Vagina (tissue), 2 donors: ENCODE measurements around the gene MARCHF3. TPM values are rescaled to one million over a fixed set of nuclear protein-coding genes. Genes with fewer than 3 reads are reported as not detected.

Experiments used
- DNase-seq, 2 donors: peaks; one replicate each; pipeline ENCODE4 v3.0.0-alpha.2; 2017; ENCODE audit errors: extremely low spot score in 2 of 2
- H3K27ac ChIP-seq: fragments of 200-600 bp; sonication (generic); one replicate; pipeline ENCODE4 v1.5.1; 2019
- H3K27me3 ChIP-seq: fragments of 200-600 bp; sonication (generic); one replicate; pipeline ENCODE4 v1.5.1; 2019
- H3K36me3 ChIP-seq, 2 donors: fragments of 200-600 bp; sonication (generic); one replicate each; pipeline ENCODE4 v1.5.1; 2017 to 2019
- H3K4me1 ChIP-seq: fragments of 200-600 bp; sonication (generic); one replicate; pipeline ENCODE4 v1.5.1; 2019
- H3K4me3 ChIP-seq, 2 donors: fragments of 200-600 bp; sonication (generic); 1 replicate in 1 of 2; 2 replicates in 1 of 2; pipeline ENCODE4 v1.5.1; 2016 to 2019
- H3K9me3 ChIP-seq: fragments of 200-600 bp; sonication (generic); one replicate; pipeline ENCODE4 v1.5.1; 2019
- POLR2A ChIP-seq, 2 donors: fragments of 450-650 bp; IDR thresholded peaks; one replicate each; pipeline ENCODE4 v1.6.1; 2017; ENCODE audit warnings: antibody characterized with exemption in 2 of 2, mild to moderate bottlenecking in 2 of 2, moderate library complexity in 2 of 2
- POLR2AphosphoS5 ChIP-seq, 2 donors: sonication (generic); formaldehyde crosslinking; IDR thresholded peaks; one replicate each; pipeline ENCODE4 v1.9.0; 2017; ENCODE audit warnings: antibody characterized with exemption in 2 of 2, mild to moderate bottlenecking in 2 of 2, low read depth in 1 of 2; ENCODE audit not compliant: insufficient read depth in 1 of 2
- intact Hi-C: fragments of 100-400 bp; cut with DNase I; formaldehyde crosslinking; loops from one replicate; pipeline ENCODE4 v1.15.1; 2023
- total RNA-seq: library from RNA; depleted of rRNA; stranded (reverse); fragments of >200 nt; gene quantifications from one replicate; pipeline ENCODE4 v1.2.3, GENCODE V29; 2016
- TF ChIP-seq, protein P1 (sequence below), 3 experiments: fragments of 450-650 bp in 2 of 3; fragments of 200-600 bp in 1 of 3; sonication (generic) in 1 of 3; IDR thresholded peaks; one replicate each; pipeline ENCODE4 v1.5.1; 2017 to 2019; ENCODE audit warnings: antibody characterized with exemption in 3 of 3, mild to moderate bottlenecking in 2 of 3, moderate library complexity in 2 of 3

Gene MARCHF3
- total RNA-seq, 1 donor from 2014 or later, result 2.0 TPM

DNA sequence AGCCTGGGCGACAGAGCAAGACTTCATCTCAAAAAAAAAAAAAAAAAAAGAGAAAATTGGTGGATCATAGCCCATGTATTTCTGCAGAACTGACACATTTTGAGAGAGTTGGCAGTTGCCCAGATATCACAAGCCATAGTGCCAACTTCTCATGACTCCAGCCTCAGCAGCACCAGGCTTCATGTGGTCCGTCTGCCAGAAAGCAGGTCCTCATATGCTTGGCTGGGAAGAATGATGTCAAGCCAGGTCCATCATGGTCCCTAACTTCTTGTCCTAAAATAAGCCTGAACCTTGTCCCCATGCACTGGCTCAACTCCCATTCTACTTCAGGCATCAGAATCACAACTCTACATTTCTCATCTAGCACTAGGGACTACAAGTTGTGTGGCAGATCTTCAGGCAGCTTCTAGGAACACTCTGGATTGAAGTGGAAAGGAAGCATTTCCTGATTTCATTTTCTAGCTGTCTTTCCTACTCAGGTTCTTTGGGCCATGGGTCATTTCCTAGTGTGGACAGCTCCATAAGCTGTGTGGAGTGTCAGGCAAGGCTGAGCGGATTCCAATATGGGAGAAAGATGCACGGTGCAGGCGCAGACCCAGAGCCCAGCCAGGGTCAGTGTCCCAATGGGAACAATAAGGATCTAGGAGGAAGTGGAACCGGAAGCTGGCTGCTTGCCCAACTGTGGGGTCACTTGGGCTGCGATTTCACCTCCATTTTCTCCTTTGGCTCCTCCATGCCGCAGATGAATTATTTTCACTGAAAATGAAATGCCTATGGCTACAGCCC is 163.3 kb downstream of the MARCHF3 start:
- TF ChIP-seq POLR2A (IDR thresholded peaks at IDR 0.05), result no peak

GRCh38 chr5:126865299-126865698 is 165.1 kb downstream of the MARCHF3 start:
- Histone ChIP-seq H3K4me1 (peaks cover 9% of the 10 kb centered on the region), H3K9me3 (no peaks in the 10 kb centered on the region), H3K27ac (no peak overlapping the region), H3K36me3 (no peaks in the 10 kb centered on the region), H3K27me3 (no peaks in the 10 kb centered on the region), H3K4me3 (no peak overlapping the region)
- intact Hi-C loops, result no loop called here
- DNase-seq, result no peak
- no peak for TF ChIP-seq POLR2A (IDR thresholded peaks at IDR 0.05)
- TF ChIP-seq, protein P1, sequence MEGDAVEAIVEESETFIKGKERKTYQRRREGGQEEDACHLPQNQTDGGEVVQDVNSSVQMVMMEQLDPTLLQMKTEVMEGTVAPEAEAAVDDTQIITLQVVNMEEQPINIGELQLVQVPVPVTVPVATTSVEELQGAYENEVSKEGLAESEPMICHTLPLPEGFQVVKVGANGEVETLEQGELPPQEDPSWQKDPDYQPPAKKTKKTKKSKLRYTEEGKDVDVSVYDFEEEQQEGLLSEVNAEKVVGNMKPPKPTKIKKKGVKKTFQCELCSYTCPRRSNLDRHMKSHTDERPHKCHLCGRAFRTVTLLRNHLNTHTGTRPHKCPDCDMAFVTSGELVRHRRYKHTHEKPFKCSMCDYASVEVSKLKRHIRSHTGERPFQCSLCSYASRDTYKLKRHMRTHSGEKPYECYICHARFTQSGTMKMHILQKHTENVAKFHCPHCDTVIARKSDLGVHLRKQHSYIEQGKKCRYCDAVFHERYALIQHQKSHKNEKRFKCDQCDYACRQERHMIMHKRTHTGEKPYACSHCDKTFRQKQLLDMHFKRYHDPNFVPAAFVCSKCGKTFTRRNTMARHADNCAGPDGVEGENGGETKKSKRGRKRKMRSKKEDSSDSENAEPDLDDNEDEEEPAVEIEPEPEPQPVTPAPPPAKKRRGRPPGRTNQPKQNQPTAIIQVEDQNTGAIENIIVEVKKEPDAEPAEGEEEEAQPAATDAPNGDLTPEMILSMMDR (IDR thresholded peaks at IDR 0.05), result no peak
- TF ChIP-seq POLR2AphosphoS5 (IDR thresholded peaks at IDR 0.05; ENCODE audit: insufficient read depth in 1 of 2, low read depth in 1 of 2), result no peak

More for the DNA sequence above, 163.3 kb downstream of the MARCHF3 start:
- Histone ChIP-seq H3K27ac (no peak overlapping the region), H3K4me1 (peaks cover 9% of the 10 kb centered on the region), H3K4me3 (no peak overlapping the region), H3K36me3 (no peaks in the 10 kb centered on the region), H3K27me3 (no peaks in the 10 kb centered on the region), H3K9me3 (no peaks in the 10 kb centered on the region)
- DNase-seq, result no peak
- intact Hi-C loops, result no loop called here

- H3K27me3 ChIP-seq, result no peaks in the 10 kb centered on the region
- no peak for TF ChIP-seq POLR2A (IDR thresholded peaks at IDR 0.05)
- TF ChIP-seq, protein P1 (IDR thresholded peaks at IDR 0.05), result no peak
- TF ChIP-seq POLR2AphosphoS5 (IDR thresholded peaks at IDR 0.05; ENCODE audit: insufficient read depth in 1 of 2, low read depth in 1 of 2), result no peak
- DNase-seq, result no peak
- no peaks in the 10 kb centered on the region for H3K36me3 ChIP-seq
- H3K27ac ChIP-seq, result no peak overlapping the region
- peaks cover 6% of the 10 kb centered on the region for H3K4me1 ChIP-seq
- intact Hi-C loops, result no loop called here
- no peak overlapping the region for H3K4me3 ChIP-seq
- H3K9me3 ChIP-seq, result no peaks in the 10 kb centered on the region
Observed at GRCh38 chr5:126864042-126864688, 166.2 kb downstream of the MARCHF3 start.

DNA sequence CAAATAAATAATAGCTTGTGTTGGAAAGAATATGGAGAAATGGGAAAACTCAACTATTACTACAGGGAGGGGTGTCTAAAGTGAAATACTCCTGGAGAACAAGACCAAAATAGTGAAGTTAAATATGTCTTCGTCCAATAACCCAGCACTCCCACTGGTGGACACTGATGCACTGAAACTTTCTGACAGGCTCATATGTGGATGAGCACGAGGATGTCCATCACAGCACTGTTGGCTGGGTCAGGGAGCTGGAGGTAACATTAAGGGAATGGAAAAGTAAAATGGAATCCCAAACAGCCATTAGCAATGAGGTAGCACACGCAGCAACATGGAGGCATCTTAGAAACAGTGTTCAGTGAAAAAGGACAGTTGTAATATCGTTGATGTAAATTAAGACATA is 167.0 kb downstream of the MARCHF3 start:
- H3K27ac ChIP-seq, result no peak overlapping the region
- no peak for DNase-seq
- H3K27me3 ChIP-seq, result no peaks in the 10 kb centered on the region
- intact Hi-C loops, result no loop called here
- TF ChIP-seq, protein P1 (IDR thresholded peaks at IDR 0.05), result no peak
- TF ChIP-seq POLR2A (IDR thresholded peaks at IDR 0.05) (no peak), POLR2AphosphoS5 (IDR thresholded peaks at IDR 0.05; ENCODE audit: insufficient read depth in 1 of 2, low read depth in 1 of 2) (no peak)
- H3K9me3 ChIP-seq, result no peaks in the 10 kb centered on the region
- no peaks in the 10 kb centered on the region for H3K36me3 ChIP-seq
- H3K4me3 ChIP-seq, result no peak overlapping the region
- no peaks in the 10 kb centered on the region for H3K4me1 ChIP-seq

- Histone ChIP-seq H3K27ac (no peak overlapping the region), H3K4me1 (no peaks in the 10 kb centered on the region), H3K9me3 (no peaks in the 10 kb centered on the region), H3K4me3 (no peak overlapping the region), H3K36me3 (no peaks in the 10 kb centered on the region), H3K27me3 (no peaks in the 10 kb centered on the region)
- TF ChIP-seq, protein P1 (IDR thresholded peaks at IDR 0.05), result no peak
- TF ChIP-seq POLR2AphosphoS5 (IDR thresholded peaks at IDR 0.05; ENCODE audit: insufficient read depth in 1 of 2, low read depth in 1 of 2) (no peak), POLR2A (IDR thresholded peaks at IDR 0.05) (no peak)
- intact Hi-C loops, result no loop called here
- no peak for DNase-seq
Observed at GRCh38 chr5:126858441-126858840, 171.9 kb downstream of the MARCHF3 start.
